Activated CD4-positive, alpha-beta T cell treated with anti-CD3 and anti-CD28 coated beads, Interleukin-2, Interleukin-6, amounts not matched to agents 100 ng/mL and 50 ng/mL, durations not matched to agents 16 hours and 8 hours (primary cell): ENCODE measurements around the gene CDC42EP4.

Source experiments
- DNase-seq: peaks from one replicate; pipeline ENCODE4 v3.0.0-alpha.2; 2020

Gene CDC42EP4

DNA sequence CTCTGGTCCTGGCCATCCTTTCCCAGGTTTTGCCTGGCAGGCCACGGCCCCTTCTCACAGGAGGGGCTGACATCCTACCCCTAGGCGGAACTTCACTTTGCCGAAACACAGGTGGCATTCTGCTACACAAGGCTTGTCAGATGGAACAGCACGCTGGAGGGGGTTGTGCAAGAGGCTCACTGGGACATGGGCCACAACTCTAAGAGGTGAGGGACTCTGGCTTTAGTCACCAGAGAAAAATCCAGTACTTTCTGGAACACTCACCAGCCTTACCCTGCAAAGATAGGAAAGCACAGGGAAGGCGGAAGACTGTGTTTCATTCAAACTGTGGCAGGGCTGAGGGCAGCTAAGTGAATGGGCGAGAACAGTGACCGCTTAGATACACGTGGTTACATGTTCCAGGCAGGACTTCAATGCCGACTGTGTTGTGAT lies 18.3 kb downstream of the CDC42EP4 start:
- DNase-seq: no peak

DNA sequence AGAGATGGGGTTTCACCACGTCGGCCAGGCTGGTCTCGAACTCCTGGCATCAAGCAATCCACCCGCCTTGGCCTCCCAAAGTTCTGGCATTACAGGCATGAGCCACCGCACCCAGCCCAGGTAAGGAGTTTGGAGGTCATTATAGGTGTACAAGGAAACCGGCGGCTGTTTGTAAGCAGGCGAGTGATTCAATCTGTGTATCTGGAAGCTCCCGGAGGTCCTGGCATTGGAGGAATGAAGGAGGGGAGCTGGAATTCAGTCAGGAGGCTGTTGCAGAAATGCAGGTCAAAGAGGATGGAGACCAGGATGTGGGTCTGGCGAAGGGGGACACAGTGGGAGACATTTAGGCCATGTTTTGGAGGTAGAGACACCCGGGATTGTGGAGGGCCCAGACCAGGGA lies 18.8 kb downstream of the CDC42EP4 start:
- no peak for DNase-seq

DNA sequence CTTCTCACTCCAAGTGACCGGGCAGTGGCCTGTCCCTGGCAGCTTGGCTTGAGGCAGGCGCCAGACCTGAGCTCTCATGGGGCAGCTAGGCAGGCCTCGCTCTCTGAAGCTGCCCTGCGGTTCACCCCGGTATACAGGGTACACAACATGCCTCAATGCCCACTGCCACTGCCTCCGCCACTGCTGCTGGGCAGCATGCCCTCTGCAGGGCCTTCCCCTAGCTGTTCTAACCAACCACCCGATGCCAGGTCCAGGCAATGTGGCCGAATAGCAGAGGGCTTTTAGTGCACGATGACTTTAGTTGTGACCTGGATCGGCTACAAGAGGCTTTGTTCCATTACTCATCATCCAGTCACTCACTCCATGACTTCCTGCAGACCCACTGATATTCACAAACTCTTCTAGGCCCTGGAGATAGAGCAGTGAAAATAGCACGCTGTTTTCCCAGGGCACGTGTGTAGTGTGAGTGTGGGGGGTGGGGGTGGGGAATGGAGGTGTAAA lies 19.7 kb downstream of the CDC42EP4 start:
- no peak for DNase-seq

DNA sequence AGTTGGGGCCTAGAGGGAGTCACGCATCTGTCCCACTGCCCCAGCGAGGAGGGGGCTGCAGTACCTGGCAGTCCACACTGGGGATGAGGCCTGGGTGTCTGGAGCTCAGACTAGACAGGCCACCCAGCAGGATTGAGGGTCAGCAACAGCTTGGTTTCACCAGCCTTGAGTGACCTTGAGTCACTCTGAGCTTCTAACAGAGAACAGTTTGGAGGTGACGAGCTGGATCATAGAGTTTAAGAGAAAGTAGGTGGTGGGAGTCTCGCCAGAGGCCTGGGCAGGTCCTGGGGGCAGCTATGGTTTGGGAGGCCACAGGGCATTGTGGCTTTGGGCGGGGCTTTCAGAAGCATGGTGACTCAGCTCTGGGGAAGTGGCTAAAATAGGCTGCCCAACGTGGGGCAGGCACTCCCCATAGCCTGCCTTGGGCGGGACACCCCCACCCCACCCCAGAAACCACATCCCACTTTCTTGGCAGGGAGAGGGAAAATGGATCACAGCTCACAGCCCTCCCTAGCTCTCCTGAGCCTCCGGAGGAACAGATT lies 20.5 kb downstream of the CDC42EP4 start:
- peak; percentile 28 for DNase-seq

DNA sequence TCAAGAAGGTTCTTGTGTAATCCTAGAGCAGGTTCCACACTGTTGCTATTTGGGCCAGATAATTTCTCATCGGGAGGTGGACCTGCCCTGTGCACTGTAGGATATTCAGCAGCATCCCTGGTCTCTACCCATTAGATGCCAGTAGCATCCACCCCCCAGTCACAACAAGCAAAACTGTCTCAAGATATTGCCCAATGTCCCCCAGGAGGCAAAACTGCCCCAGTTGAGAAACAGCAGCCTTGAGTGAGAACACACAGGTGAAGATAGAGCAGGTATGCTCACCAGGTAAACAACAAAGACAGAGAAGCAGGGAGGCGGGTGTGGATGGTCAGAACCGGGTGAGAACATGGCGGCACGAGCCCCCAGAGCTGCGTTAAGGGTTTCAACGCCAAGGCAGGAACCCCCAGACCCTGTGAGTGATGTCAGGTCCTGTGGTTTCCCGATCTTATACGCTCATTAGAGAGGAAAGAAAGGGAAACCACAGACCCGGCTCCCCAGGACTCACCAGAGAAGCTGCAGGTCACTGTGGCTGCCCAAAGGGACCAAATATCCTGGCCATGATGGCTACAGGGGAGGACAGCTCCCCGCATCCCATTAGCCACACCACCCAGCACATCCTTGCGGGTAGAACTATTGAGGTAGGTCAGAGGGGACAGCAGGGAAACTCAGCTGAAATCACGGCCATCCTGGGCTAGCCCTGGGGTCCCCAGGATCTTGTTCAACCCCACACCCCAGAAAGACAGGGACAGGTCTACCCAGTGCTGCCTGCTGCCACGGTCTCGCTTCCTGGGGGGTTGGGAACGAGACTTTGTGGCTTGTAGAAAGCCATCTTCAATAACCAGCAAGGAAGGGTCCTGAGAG lies 21.2 kb downstream of the CDC42EP4 start:
- no peak for DNase-seq

DNA sequence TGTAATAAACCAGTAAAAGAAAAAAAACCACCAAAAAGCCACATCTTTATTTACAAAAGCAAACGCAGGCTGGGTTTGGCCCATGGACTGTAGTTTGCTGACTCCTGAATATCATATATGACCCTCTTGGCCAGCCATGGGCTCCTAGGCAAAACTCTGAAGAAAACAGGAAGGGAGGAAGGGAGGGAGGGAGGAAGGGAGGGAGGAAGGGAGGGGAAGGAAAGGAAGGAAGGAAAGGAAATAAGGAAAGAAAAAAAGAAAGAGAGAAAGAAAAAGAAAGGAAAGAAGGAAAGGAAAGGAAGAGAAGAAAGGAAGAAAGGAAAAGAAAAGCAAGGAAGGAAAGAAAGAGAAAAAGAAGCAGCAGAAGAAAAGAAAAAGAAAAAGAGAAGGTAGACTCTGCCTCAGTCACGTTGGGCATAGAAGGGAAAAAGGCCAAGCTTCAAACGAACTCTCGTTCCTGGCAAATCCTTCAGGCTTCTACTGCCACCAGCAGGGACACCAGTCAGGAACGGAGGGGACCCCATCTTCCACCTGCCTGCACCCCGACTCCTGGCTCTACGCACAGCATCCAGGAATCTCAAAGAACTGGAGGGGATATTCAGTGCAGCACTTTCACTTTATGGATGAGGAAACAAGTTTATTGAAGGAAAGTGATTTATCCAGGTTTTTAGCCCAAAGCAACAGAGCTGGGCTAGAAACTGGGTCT lies 22.1 kb downstream of the CDC42EP4 start:
- DNase-seq: no peak

DNA sequence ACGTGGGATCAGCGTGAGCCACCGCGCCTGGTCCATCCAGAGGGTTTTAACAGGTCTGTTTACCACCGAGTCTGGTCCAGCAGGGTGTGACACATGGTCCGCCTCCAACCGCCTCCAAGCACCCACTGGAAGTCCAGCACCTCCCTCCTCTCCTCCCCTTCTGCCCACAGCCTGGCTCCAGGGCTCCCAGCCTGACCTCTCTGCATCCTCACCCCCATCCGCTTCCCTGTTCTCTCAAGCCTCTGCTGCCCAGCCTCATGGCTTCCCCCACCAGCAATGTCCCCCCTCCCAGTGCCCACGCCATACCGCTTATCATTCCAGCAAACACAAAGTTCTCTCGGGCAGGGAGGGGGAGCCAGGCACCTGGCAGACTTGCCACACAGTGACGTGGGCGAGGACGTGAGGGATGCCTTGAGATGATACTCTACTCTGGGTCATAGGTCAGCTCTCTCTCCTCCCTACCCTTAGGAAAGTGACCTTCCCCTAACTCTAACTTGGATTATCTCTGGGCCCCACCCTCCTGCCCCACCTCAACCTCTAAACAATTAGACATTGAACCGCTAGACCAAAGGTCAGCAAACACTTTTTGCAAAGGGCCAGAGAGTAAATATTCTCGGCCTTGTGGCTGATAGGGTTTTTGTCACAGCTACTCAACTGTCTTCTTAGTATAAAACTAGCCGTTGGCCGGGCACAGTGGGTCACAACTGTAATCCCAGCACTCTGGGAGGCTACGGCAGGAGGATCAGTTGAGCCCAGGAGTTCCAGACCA lies 23.1 kb downstream of the CDC42EP4 start:
- no peak for DNase-seq

DNA sequence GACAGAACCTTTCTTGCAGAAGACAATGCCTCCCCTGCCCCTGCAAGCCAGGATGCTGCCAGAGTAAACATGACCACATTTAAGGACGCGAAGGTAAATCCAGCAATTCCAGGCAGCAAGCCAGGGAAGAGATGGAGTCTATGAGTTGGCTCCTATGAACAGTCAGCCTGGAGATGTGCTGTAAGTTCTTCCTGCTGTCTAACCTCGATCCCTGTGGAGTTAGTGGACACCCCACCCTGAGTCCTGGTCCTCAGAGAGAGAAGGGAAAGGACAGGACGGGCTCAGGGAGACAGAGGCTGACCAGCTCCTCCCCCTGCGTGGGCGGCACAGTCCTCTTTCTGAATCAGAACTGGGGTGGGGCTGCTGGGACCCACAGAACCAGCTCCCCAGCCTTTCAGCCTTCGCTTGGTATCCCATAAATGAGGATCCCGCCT lies 24.9 kb downstream of the CDC42EP4 start:
- no peak for DNase-seq

DNA sequence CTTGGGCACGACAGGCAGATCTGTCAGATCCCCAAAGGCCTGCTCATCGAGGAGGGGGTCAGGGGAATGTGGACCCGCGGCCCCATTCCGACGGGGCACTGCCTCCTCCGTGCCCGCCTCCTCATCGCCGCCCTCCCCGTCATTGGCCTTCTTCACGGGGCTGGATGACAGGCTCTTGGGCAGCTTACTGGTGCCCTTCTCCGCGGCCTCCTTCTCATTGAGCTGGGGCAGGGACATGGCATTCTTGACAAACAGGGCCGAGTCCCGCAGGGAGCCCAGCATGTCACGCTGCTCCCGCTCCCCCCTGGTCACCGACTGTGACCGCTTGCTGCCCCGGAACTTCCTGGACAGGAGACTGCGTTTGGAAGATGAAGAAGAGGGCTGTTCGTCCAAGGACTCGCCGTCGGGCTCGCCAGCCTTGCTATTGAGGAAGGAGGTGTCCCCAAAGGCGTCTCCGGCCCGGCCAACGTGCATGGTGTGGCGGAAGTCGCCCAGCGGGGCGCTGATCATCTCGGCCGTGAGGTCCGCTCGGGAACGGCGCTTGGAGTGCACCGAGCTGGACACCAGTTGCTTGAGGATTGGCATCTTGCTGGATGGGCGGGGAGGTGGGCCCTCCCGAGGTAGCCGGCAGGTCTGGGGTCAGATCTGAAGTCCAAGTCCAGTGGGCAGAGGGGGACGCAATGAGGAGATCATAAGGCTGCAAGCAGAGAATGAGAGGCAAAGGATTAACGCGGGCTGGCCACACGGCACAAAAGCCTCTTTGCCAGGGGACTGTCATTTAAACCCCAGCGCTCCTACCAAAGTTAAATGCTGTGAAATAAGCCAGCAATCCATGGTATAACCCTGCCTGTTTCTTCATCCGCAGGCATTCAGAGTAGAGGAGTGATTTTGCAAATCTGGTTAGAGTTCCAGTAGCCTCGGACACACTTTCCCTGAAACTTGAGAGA lies 25.6 kb downstream of the CDC42EP4 start:
- no peak for DNase-seq

DNA sequence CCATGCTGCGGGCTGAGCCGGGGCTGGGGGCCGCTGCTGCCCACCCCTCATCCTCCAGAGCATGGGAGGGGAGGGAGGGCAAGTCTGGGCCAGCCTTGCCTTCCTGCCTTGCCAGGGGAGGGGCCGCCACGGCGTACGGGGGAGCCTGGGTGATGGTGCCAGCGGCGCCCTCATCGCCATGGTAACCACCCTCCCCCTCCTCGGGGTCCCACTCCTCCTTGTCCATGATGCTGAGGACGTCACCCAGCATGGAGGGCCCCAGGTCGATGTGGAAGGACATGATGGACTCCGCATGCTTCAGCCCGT lies 26.2 kb downstream of the CDC42EP4 start:
- DNase-seq: no peak

DNA sequence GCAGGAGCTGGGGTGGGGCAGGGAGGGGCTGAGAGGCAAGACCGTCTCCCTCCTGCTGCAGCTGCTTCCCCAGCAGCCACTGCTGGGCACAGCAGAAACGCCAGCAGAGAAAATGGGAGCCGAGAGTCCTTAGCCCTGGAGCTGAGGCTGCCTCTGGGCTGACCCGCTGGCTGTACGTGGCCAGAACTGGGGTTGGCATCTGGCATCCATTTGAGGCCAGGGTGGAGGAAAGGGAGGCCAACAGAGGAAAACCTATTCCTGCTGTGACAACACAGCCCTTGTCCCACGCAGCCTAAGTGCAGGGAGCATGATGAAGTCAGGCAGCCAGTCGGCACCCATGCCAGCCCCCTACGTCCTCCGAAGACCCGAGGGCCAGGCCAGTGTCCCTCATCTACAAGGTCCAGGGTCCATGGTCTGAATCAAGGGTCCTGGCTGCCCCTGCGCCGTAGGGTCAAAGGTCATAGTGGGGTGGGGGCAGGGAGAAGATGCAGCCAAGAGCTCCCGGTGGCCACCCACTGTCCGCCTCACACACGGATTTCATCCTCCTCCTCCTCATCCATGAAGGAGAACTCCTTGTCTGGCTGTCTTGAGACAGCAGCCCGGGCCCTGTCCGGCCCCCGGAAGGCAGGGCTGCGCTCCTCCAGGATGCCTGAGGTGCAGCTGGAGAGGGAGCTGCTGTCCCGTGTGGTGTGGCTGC lies 26.7 kb downstream of the CDC42EP4 start:
- no peak for DNase-seq

DNA sequence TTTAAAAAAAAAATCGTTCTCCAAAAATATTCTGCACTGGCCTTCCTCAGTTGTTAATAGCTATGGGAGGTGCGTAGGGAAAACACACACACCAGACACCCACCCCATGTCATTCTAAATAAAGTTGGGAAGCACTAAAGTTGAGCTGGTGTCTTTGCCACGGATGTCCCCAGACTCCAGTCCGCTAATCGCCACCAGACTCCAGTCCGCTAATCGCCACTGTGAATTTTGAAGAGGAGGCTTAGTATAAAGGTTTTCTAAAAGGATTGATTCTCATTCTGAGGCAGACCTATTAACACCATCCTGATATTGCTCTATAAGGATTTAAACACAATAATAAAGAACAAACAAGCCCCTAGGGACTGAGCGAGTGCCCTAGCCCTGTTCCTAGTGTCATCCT lies 27.4 kb downstream of the CDC42EP4 start:
- no peak for DNase-seq

DNA sequence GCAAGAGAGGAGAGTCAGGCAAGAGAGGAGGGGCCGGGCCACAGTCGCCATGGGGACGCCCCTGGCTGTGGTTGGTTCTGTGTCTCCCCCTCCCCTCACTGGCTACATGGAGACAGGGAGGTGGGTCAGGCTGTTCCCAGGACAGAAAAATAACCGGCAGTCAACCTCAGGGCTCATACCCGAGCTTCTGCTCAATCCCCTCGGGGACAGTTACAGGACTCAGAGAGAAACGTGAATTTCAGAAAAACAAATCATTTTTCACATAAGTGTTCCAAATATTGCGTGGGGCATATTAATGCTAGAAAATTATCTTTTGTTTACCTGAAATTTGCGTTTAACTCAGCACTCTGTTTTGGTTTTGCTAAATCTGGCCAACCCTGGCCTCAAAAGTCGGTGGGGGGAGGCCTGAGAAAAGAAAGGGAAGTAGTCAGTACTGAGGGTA lies 27.9 kb downstream of the CDC42EP4 start:
- DNase-seq: no peak

DNA sequence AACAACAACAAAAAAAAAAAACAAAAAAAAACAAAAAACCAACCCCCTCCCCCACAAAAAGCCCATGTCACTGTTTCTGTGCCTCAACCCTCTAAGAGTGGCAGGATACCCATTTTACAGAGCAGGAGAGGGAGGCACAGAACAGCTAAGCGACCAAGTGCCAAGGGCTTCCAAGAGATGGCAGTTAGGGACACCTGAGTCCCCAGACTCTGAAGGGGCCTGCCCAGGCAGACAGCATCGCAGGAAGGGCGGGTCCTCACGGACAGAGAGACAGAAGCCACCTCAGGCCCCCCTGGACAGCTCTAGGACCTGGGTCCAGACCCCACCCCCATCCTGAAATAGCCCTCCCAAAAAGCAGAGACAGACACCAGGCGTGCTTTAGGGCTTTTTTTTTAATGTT lies 28.6 kb downstream of the CDC42EP4 start:
- no peak for DNase-seq

DNA sequence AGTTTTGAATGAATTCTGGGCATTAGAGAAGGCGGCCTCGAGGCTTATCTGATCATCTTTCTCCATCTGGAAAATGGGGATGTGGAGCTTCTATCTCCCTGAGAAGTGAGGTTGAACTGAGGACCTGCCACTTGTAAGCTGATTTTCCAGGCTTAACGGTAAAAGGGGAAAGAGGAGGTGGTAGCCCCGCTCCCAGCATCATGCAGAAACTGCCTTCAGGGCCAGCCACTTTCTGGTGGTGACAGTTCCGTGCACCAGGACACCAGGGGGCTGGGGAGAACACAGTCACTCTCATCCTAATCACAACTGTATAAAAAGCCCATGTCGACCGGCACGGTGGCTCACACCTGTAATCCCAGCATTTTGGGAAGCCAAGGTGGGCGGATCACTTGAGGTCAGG lies 29.2 kb downstream of the CDC42EP4 start:
- no peak for DNase-seq

DNA sequence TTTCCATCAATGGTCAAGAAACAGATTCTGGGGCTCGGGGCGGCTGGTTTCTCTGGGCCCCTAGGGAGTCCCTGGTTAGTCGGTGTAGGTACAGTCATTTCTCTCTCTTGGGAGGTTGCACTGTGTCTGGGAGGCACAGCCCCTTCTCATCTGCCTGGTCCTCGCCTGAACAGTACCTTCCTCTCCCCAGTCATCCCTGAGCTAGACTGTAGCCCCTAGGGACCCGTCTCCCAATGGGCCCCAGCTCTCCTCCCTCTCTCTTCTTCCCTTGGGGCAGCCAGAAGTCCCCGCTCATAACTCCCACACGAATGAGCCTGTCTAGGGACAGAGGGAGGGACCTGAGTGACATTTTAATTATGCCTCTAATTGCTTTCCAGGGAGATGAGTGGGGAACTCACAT lies 29.9 kb downstream of the CDC42EP4 start:
- DNase-seq: no peak

DNA sequence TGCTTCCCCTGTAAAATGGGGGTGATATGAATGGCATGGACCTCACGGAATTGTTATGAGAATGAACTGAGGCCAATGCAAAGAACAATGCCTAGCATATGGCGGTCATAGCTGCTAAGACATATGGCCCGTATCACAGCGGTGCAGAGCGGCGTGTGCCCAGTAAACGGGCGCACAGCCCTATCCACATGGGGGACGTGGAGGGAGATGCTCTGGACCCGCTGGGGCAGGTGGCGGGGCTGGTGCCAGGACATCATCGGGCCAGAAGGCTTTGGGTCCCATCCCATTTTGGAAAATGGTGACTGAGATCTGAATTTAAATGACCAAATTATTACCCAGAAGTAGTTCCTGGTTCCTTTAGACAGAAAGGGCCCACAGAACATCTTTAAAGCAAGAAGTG lies 31.6 kb downstream of the CDC42EP4 start:
- DNase-seq: no peak

DNA sequence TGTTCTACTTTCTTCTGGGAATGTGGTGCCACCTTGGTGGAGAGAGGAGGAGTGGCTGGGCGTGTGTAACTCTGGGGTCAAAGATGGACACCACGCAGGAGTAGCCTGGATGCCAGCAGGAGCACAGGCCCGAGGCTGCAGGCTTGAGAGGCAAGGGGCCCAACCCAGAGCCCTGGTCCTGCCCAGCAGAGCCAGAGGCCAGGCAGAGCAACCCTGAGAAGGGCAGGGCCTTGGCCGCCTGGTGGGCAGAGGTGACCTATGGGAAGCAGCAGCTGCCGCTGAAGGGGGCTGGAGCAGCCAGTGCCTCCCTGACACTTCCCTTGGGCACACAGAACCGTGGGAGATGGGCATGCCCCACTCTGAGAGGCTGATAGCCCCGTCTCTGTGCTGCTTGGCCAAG lies 32.1 kb downstream of the CDC42EP4 start:
- DNase-seq: no peak

DNA sequence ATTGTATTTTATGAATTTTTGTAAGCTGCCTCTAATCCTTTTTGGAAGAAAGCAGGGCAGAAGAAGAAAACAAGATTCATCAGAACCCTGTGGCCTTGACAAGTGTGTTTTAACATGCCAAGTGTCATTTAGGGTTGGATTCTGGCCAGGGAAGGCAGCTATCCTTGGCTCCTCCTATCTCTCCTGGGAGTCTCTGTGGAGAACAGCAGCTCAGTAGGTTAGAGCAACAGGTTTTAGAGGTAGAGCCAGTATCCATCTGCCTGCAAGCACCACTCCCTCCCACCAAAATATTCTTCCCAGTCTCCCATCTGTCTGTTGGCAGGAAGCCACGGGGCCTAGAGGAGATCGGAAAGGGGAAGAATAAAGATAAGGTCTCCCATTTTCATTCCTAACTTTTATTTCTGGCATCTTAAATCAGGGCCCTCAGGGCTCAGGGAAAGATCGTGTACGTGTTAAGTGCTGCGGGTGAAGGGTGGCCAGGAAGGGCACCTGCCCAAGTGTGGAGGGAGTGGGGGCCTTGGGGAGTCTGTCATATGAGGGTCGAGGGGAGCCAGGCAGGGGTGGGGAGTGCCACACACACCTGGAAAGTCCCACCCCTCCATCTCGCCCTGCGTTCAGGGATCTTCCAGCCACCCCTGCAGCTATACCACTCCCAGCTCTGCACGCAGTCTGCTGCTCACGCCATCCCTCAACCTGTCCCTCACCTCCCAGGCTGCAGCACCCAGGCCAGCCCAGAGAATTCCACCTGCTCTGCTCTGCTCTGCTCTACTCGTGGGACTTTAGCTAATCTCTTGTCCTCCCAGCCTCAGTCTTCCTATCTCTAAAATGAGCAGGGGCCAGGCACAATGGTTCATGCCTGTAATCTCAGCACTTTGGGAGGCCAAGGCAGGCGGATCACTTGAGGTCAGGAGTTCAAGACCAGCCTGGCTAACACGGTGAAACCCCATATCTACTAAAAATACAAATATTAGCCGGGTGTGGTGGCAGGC lies 33.0 kb downstream of the CDC42EP4 start:
- no peak for DNase-seq

DNA sequence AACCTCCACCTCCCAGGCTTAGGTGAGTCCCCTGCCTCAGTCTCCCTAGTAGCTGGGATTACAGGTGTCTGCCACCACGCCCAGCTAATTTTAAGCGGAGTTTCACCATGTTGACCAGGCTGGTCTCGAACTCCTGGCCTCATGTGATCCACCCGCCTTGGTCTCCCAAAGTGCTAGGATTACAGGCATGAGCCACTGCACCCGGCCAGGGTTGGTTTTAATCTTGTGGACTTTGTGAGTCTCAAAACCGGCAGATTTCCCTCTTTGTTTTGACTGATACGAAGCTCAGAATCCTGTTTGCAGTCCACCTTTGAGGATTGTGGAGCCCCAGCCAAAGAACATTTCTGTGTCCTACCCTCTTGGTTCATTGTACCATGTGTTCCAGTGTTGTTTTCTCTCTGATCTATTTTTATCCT lies 33.7 kb downstream of the CDC42EP4 start:
- DNase-seq: no peak
